HG03045 (cell line): Measurements from ENCODE around the gene LYPD3.
"Not testable (repeated sequence)": the region's sequence is repeated elsewhere in the genome, so short reads cannot be mapped to it uniquely, and the experiment has no call there.

ENCODE experiments used
- ATAC-seq: cut with Tn5 transposase; IDR thresholded peaks from one replicate; pipeline ENCODE4 v1.9.1; 2021; ENCODE audit warnings: mild to moderate bottlenecking, moderate library complexity; ENCODE audit not compliant: unreplicated experiment

LYPD3 gene

GRCh38 chr19:43437284-43437683 lies 28.1 kb downstream of the LYPD3 start:
- ATAC-seq: not testable (repeated sequence)

DNA sequence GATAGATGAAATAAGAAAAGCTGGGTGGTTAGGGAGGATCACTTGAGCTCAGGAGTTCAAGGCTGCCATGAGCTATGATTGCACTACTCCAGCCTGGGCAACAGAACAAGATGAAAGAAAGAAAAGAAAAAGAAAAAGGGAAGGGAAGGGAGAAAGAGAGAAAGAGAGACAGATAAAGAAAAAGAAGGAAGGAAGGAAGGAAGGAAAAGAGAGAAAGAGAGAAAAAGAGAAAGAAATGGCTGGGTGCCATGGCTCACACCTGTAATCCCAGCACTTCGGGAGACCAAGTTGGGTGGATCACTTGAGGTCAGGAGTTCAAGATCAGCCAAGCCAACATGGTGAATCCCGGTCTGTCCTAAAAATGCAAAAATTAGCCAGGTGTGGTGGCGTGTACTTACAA lies 29.6 kb downstream of the LYPD3 start:
- no peak for ATAC-seq

- ATAC-seq: no peak
Measured at GRCh38 chr19:43433689-43434088, 31.7 kb downstream of the LYPD3 start.

DNA sequence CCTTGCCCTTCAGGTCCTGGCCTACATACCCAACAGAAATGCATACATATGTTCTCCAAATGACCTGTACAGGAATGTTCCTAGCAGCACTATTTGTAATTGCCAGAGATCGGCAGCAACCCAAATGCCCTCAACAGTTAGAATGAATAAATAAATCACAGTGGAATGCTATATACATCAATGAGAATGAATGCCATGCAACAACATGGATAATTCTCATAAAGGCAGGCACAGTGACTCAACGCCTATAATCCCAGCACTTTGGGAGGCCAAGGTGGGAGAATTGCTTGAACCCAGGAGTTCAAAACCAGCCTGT lies 32.1 kb downstream of the LYPD3 start:
- ATAC-seq: no peak

DNA sequence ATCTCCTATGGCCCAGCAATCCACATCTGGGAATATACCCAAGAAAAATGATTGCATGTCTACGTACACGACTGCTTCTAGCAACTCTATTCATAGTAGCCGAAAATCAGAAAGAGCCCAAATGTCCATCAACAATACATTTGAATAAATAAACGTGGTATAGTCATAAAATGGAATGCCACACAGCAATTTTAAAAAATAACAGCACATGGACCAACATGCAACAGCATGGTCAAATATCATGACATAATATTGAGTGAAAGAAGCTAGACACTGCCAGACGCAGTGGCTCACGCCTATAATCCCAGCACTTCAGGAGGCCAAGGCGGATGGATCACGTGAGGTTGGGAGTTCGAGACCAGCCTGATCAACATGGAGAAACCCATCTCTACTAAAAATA lies 34.4 kb downstream of the LYPD3 start:
- no peak for ATAC-seq

GRCh38 chr19:43430142-43430710 lies 35.2 kb downstream of the LYPD3 start:
- ATAC-seq: no peak

- no peak for ATAC-seq
Measured at GRCh38 chr19:43429395-43429794, 36.0 kb downstream of the LYPD3 start.

DNA sequence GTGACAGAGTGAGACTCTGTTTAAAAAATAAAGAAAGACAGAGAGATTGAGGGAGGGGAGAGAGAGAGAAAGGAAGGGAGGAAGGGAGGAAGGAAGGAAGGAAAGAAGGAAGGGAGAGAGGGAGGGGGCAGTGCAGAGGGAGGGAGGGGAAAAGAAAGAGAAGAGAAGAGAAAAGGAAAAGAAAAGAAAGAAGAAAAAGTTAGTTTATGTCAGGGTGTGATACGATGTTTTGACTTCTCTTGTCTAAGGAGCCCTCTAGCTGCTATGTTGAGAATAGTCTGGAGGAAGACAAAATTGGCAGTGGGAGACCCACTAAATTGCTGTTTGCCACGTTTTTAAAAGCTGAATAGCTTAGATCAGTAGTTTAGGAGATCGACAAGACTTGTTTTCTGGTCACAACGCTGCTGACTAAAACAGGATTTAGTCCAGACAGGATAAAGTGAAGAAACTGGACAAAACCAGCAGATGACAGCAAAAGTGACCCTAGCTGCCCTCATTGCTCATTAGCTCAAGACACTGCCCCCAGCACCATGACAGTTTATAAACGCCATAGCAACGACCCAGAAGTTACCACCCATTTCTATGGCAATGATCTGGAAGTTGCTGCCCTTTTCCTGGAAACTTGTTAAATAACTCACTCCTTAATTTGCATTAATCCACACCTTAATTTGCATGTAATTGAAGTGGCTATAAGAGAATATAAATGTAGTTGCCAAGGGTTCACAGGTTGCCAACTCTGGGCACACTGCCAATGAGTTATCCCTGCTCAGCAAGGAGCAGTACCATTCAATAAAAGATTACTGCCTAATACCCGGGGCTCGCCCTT lies 39.6 kb downstream of the LYPD3 start:
- no peak for ATAC-seq

DNA sequence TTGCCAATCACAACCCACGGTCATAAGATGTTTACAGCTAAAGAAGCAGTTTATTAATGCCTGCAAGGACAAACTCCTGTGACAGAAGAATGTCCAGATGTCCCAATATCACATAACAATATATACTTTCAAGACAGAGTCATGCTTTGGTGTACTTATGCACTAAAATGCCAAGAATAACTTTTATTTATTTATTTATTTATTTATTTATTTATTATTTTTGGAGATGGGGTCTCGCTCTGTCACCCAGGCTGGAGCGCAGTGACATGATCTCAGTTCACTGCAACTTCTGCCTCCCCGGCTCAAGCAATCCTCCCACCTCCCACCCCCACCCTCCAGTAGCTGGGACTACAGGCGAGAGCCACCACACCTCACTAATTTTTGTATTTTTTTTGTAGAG lies 41.6 kb downstream of the LYPD3 start:
- ATAC-seq: no peak

DNA sequence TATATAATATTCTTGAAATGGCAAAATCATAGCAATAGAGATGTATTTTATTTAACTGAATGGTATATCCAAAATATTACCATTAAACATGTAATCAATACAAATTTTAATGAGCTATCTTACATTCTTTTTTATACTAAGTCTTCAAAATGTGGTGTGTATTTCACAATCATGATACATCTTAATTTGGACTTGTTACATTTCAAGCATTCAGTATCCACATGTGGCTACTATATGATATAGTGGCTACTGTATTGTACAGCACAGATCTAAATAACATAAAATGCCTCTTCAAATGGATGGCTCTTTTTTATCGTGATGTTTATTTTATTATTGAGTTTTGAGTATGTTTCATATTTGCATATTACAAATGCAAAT lies 42.7 kb downstream of the LYPD3 start:
- no peak for ATAC-seq

GRCh38 chr19:43422000-43422688 lies 43.3 kb downstream of the LYPD3 start:
- ATAC-seq: no peak

DNA sequence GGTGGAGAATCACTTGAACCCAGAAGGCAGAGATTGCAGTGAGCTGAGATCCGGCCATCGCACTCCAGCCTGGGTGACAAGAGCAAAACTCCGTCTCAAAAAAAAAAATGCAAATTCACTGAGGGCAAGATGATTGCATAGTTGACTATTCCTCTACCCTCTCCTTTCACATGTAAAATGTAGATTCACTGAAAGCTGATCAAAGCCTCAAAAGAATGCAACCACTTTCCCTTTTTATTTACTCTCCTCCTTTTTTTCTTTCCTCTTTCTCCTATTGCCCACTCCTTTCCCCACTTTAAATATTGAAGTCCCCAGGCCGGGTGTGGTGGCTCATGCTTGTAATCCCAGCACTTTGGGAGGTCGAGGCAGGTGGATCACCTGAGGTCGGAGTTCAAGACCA lies 44.5 kb downstream of the LYPD3 start:
- ATAC-seq: no peak

DNA sequence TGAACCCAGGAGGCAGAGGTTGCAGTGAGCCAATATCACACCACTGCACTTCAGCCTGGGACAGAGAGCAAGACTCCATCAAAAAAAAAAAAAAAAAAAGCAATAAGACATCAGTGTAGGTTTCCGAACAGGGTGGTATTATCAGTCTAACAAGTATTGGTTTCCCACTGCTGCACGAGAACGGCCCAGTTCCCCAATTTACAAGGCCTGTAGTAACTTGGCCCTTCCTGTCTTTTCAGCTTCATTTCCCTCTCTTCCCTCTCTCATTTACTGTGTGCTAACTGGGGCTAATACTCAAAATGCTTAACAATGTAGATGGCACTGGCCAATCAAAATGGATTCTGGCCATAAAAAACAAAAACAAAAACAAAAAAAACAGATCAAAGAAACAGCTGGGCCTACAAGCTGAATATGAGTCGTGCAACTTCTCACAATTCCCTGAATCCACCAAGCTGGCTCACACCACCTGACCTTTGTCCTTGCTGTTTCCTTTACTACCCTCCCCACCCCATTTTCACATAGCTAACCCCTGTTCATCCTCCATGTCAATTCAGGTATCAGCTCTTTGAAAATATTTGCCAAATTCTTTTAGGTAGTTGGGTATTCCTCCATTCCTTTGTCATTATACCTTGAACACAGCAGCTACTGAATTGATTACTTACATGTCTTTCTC lies 48.3 kb downstream of the LYPD3 start:
- no peak for ATAC-seq

- ATAC-seq: no peak
Measured at GRCh38 chr19:43414554-43414953, 50.9 kb downstream of the LYPD3 start, which contains the start of gene TEX101. Gene TEX101 (plus strand): TSS chr19:43414890. CDS start chr19:43415920, 1,030 bp downstream.

- no peak for ATAC-seq
Measured at GRCh38 chr19:43412441-43412840, 53.0 kb downstream of the LYPD3 start.
